A673 (cell line): ENCODE results near the gene ADA.

Experiments used
- CTCF ChIP-seq: fragments of 300-800, 200-600 bp; sonication (generic); conservative IDR thresholded peaks from 2 replicates; pipeline ENCODE4 v1.5.1; 2017; ENCODE audit warnings: low read depth, mild to moderate bottlenecking, antibody characterized with exemption, low read length, moderate library complexity, mixed read lengths
- EZH2 ChIP-seq: fragments of 200-600 bp; sonication (generic); IDR thresholded peaks from 2 replicates; pipeline ENCODE4 v1.6.1; 2017; ENCODE audit warnings: borderline replicate concordance, low read depth, mild to moderate bottlenecking, mixed read lengths, antibody characterized with exemption, low read length; ENCODE audit not compliant: poor library complexity, severe bottlenecking

GRCh38 chr20:44576297-44576696 is 75.2 kb downstream of the ADA start:
- TF ChIP-seq CTCF (peak; percentile 62), EZH2 (no peak)
